ENCODE results near the gene HINFP. TPM values are rescaled to one million over a fixed set of nuclear protein-coding genes. Genes with fewer than 3 reads are reported as not detected.

The HINFP gene
- 13.8 and 17.9 TPM in 2 replicates for polyA plus RNA-seq (2014; cell fraction: cytosol; rRNA removed)
- polyA plus RNA-seq (2014; cell fraction: nucleus; rRNA removed): 27.4 and 57.6 TPM in 2 replicates

- DNase-seq (ENCODE audit: low spot score): peak; percentile 96
Measured at GRCh38 chr11:119121008-119121810, at the start of gene HINFP. Gene HINFP, plus strand, starts transcription at chr11:119121580. Its CDS starts 5,365 bp downstream, at chr11:119126945.

GRCh38 chr11:119077839-119078238 is 43.5 kb upstream of the HINFP start:
- DNase-seq (ENCODE audit: low spot score): no peak

GRCh38 chr11:119078675-119079420 is 42.5 kb upstream of the HINFP start:
- DNase-seq (ENCODE audit: low spot score): no peak

- DNase-seq (ENCODE audit: low spot score): no peak
Measured at GRCh38 chr11:119081682-119082260, 39.6 kb upstream of the HINFP start.

- peak; percentile 88 for DNase-seq (ENCODE audit: low spot score)
Measured at GRCh38 chr11:119084663-119085436, 36.5 kb upstream of the HINFP start, which contains the start of gene HMBS. Gene HMBS, plus strand, starts transcription at chr11:119084881. Its CDS starts 153 bp downstream, at chr11:119085034.

- no peak for DNase-seq (ENCODE audit: low spot score)
Measured at GRCh38 chr11:119085437-119085847, 35.9 kb upstream of the HINFP start.

GRCh38 chr11:119087123-119087522 is 34.3 kb upstream of the HINFP start:
- DNase-seq (ENCODE audit: low spot score): no peak

GRCh38 chr11:119087747-119088241 is 33.6 kb upstream of the HINFP start:
- no peak for DNase-seq (ENCODE audit: low spot score)

- no peak for DNase-seq (ENCODE audit: low spot score)
Measured at GRCh38 chr11:119088406-119088805, 33.0 kb upstream of the HINFP start.

GRCh38 chr11:119089319-119089718 is 32.1 kb upstream of the HINFP start:
- no peak for DNase-seq (ENCODE audit: low spot score)

GRCh38 chr11:119091178-119091577 is 30.2 kb upstream of the HINFP start:
- no peak for DNase-seq (ENCODE audit: low spot score)

GRCh38 chr11:119091966-119092879 is 29.2 kb upstream of the HINFP start:
- no peak for DNase-seq (ENCODE audit: low spot score)

GRCh38 chr11:119092880-119093842 is 28.2 kb upstream of the HINFP start:
- DNase-seq (ENCODE audit: low spot score): no peak

- no peak for DNase-seq (ENCODE audit: low spot score)
Measured at GRCh38 chr11:119093942-119094815, 27.2 kb upstream of the HINFP start.

- DNase-seq (ENCODE audit: low spot score): no peak
Measured at GRCh38 chr11:119094816-119095065, 26.6 kb upstream of the HINFP start.

- DNase-seq (ENCODE audit: low spot score): peak; percentile 98
Measured at GRCh38 chr11:119095066-119095880, 26.1 kb upstream of the HINFP start.

- DNase-seq (ENCODE audit: low spot score): no peak
Measured at GRCh38 chr11:119099711-119100110, 21.7 kb upstream of the HINFP start.

Measured in SK-N-DZ (cell line).